Skeletal muscle cell (primary cell): Measurements from ENCODE around the gene GNG3.
"Not testable (repeated sequence)": the region's sequence is repeated elsewhere in the genome, so short reads cannot be mapped to it uniquely, and the experiment has no call there.

Experiments used
- DNase-seq: peaks from one replicate; pipeline ENCODE4 v3.0.0-alpha.2; 2010; ENCODE audit warnings: low read depth
- H3K4me3 ChIP-seq: 2 replicates; pipeline ENCODE4 v1.5.1; 2011; ENCODE audit warnings: low read depth, mild to moderate bottlenecking, control low read depth, low read length, moderate library complexity

The GNG3 gene

GRCh38 chr11:62682518-62682917 is 25.0 kb upstream of the GNG3 start:
- DNase-seq = no peak
- H3K4me3 ChIP-seq = no peak overlapping the region

DNA sequence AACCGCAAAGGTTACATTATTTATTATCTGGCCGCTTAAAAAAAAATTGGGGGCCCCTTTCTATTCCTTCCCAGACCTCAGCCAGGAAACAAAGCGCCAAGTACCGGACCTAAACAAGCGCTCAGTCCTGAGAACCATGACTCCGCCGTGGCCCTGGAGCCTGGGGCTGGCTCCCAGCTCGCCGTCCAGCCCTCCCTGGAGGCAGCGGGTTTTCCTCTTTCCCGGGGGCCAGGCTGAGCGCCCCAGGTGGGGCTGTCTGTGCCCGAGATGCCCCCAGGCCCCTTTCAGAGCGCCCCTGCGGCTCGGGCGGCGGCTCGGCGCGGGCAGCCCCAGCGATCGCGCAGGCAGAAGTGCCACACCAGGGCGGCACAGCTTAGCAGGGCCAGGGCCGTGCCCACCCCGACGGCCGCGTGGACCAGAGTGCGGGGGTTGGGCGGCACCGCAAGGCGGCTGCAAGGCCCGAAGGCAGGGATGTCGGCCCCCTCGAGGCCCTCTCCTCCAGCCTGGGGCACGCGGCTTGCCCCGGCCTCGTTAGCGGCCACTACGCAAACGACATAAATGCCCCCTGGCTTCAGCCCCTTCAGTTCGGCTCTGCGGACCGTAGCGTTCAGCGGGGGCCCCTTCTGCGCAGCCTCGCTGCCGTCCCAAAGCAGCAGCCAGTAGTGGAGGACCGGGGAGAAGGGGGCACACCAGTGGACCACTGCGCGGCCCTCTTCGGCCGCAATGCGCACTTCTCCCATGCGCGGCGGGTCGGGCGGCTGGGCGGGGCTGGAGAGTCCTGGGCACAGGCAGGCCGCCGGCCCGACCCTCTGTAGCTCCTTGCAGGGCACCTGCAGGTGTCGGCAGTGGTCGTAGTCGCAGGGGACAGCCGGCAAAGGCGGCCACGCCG is 19.7 kb upstream of the GNG3 start:
- H3K4me3 ChIP-seq = no peak overlapping the region
- DNase-seq = no peak

DNA sequence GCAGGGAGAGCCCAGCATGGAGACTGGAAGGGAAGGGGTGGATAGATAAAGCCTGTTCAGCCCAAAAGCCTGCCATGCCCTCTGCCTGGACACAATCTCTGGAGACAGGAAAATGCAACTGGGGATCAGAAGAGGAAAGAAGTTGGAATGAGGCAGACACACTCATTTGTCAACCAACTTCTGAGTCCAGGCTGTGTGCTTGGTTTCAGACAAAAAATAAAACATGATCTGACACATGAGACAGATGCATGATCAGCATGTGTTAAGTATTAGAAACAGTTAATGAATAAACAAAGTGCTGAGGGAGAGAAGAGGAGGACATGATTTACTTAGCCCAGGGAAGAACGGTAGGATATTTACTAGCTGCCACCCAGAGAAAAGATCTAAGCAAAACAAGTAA is 19.0 kb upstream of the GNG3 start:
- DNase-seq = no peak
- no peak overlapping the region for H3K4me3 ChIP-seq

DNA sequence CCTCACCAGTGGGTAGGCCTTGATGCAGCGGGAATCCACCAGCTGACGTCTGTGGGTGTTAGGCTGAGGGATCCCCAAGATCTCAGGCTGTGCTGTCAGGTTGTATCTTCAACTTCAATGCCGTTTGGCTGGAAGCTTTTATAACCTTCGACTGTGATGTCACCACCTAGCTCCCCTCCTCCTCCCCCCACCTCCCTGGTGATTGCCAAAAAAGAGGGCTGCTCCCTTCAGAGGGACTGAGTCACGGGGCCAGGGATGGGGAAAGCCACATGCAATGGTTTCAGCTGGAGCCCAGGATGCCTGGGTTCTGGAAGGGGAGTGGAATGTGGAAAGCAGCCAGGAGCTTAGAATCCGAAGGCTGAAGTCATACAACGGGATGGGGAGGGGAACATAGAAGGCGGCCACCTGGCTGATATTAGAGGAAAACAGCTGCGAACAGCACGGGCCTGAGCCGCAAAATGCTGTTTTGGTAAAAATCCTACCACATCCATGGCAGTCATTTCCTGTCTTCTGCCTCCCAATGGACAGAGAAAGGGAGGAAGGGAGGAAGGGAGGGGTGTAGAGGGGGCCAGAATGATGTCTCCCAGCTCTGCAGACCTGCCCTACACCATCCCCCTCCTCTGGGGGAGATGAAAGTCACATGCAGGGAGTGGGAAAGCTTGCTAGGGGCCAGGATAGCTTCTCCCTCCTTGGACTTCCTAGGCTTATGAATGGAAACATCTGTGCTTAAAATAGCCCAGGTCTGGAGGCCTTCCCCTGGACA is 17.9 kb upstream of the GNG3 start, which contains the start of gene LRRN4CL:
Gene LRRN4CL (minus strand): TSS at position 110 of the 763 bp plus-strand sequence. CDS start 1,022 bp downstream, outside the sequence.
- no peak within 1 kb of the TSS for H3K4me3 ChIP-seq
- peak; percentile 71 for DNase-seq

DNA sequence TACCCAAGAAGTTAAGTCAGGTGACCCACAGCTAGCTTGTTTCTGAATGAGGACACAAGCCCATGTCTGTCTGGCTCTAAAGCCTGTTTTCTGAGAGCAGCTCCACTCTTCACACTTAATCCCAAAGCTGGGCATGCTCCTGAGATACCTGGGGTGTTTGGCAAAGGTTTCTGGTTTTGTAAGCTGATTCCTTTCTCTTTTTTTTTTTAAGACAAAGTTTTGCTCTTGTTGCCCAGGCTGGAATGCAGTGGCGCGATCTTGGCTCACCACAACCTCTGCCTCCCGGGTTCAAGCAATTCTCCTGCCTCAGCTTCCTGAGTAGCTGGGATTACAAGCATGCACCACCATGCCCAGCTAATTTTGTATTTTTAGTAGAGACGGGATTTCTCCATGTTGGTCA is 13.9 kb upstream of the GNG3 start:
- DNase-seq, H3K4me3 ChIP-seq: not testable (repeated sequence)

DNA sequence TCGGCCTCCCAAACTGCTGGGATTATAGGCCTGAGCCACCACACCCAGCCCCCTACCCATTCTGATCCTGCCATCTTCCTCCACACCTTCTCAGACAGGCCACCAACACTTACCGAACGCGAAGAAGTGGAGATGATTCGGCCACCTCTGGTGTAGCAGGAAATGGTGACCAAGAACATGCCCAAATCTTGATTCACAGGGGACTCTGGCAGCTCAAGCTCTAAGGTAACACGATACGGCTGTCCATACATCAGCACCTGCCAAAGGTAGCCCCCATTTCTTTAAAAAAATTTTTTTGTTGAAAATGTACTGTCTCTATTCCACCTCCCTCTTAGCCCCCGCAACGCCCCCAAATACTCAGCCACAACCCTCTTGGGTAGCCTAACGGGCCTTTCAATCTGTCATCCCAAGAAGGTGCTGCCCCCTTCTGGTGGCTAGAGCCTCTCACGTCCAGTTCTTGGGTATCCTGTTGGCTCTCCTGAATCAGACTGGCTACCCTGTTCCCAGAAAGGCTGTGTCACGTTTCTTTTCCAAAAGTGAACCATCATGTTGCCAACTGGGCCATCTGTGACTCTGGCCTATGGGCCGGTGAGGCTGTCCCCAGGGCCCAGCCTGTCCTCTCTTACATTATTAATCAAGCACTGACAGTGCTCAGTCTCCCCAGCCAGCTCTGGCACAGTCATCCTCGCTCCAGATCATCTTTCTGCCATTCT is 12.9 kb upstream of the GNG3 start:
- H3K4me3 ChIP-seq = no peak overlapping the region
- DNase-seq = no peak

- no peak overlapping the region for H3K4me3 ChIP-seq
- no peak for DNase-seq
Measured at GRCh38 chr11:62702246-62702645, 5.2 kb upstream of the GNG3 start.

GRCh38 chr11:62703921-62704320 is 3.6 kb upstream of the GNG3 start:
- DNase-seq, H3K4me3 ChIP-seq: not testable (repeated sequence)

GRCh38 chr11:62705413-62705812 is 2.1 kb upstream of the GNG3 start:
- no peak for DNase-seq
- H3K4me3 ChIP-seq = peak overlapping the region; percentile 61

- peak overlapping the region; percentile 61 for H3K4me3 ChIP-seq
- DNase-seq = peak; percentile 77
Measured at GRCh38 chr11:62705880-62706849, 1.3 kb upstream of the GNG3 start.

GRCh38 chr11:62706850-62707247 is 627 bp upstream of the GNG3 start:
- peak overlapping the region; percentile 61 for H3K4me3 ChIP-seq

GRCh38 chr11:62708392-62708791 is 916 bp downstream of the GNG3 start:
- DNase-seq = no peak

More at GRCh38 chr11:62706850-62707247, 627 bp upstream of the GNG3 start:
- no peak for DNase-seq

GRCh38 chr11:62708793-62709192 is 1.3 kb downstream of the GNG3 start:
- DNase-seq = no peak

More at GRCh38 chr11:62708392-62708791, 916 bp downstream of the GNG3 start:
- H3K4me3 ChIP-seq = peak overlapping the region; percentile 54

GRCh38 chr11:62709247-62710000 is 1.9 kb downstream of the GNG3 start:
- peak; percentile 86 for DNase-seq
- peak overlapping the region; percentile 54 for H3K4me3 ChIP-seq

More at GRCh38 chr11:62708793-62709192, 1.3 kb downstream of the GNG3 start:
- H3K4me3 ChIP-seq = peak overlapping the region; percentile 54

- no peak for DNase-seq
- peak overlapping the region; percentile 54 for H3K4me3 ChIP-seq
Measured at GRCh38 chr11:62710001-62710345, 2.5 kb downstream of the GNG3 start.

DNA sequence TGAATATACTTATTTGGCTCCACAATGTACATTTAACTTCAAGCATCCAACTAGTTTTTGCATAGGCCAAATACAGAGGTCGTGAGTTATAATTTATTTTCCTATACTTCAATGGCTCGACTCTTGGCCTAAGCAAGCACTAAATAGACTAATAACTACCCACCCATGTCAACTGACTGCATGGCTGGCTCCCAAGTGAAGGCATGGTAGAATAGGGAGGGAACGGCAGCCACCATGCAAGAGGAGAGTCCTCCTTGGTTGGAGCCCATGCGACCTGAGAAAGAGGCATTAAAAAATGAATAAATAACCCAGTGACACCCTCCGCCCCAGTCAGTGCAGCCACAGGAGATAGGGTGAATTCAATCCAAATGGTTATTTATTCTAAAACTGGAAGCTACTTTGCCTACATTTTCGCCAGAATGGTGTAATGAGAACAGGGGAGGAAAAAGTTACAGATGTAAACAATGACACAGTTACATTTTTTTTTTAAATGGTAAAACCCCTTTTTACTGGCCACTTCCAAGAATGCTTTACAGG is 4.9 kb downstream of the GNG3 start:
- no peak overlapping the region for H3K4me3 ChIP-seq

GRCh38 chr11:62712861-62713260 is 5.4 kb downstream of the GNG3 start:
- DNase-seq = no peak
- no peak overlapping the region for H3K4me3 ChIP-seq

More for the DNA sequence above, 4.9 kb downstream of the GNG3 start:
- no peak for DNase-seq

GRCh38 chr11:62713343-62713742 is 5.9 kb downstream of the GNG3 start:
- no peak for DNase-seq
- no peak overlapping the region for H3K4me3 ChIP-seq
